ENCODE measurements around the gene MRPL57.
"Not testable (repeated sequence)": the region's sequence is repeated elsewhere in the genome, so short reads cannot be mapped to it uniquely, and the experiment has no call there.

The MRPL57 gene

GRCh38 chr13:21219036-21219381, 42.6 kb downstream of the MRPL57 start:
- no peak for DNase-seq (ENCODE audit: low read depth)
- TF ChIP-seq, protein P1, sequence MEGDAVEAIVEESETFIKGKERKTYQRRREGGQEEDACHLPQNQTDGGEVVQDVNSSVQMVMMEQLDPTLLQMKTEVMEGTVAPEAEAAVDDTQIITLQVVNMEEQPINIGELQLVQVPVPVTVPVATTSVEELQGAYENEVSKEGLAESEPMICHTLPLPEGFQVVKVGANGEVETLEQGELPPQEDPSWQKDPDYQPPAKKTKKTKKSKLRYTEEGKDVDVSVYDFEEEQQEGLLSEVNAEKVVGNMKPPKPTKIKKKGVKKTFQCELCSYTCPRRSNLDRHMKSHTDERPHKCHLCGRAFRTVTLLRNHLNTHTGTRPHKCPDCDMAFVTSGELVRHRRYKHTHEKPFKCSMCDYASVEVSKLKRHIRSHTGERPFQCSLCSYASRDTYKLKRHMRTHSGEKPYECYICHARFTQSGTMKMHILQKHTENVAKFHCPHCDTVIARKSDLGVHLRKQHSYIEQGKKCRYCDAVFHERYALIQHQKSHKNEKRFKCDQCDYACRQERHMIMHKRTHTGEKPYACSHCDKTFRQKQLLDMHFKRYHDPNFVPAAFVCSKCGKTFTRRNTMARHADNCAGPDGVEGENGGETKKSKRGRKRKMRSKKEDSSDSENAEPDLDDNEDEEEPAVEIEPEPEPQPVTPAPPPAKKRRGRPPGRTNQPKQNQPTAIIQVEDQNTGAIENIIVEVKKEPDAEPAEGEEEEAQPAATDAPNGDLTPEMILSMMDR (conservative IDR thresholded peaks at IDR 0.05; ENCODE audit: control insufficient read depth, insufficient read depth, low read depth, low read length): no peak
- H3K4me3 ChIP-seq (ENCODE audit: control insufficient read depth, low read depth, low read length): no peak overlapping the region

- not testable (repeated sequence) for DNase-seq (ENCODE audit: low read depth); H3K4me3 ChIP-seq (ENCODE audit: control insufficient read depth, low read depth, low read length)
These were observed 43.3 kb downstream of the MRPL57 start for GRCh38 chr13:21219716-21220115.

DNA sequence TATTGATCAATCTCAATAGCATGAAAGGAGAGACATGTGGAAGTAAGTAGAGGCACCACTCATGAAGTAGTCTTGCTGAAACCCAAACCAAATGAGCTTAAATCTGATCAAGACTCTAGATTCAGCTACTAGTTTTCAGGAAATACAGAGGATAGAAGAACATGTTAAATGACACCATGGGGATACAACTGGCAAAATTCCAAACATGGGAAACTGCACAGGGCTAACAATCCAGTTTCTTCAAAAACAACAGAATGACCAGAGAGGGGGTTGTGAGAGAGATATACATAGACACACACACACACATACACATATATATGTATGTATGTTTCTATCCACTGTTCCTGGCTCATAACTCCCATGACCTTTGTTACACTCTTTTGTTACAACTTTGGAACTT, 44.8 kb downstream of the MRPL57 start:
- no peak for DNase-seq (ENCODE audit: low read depth)
- TF ChIP-seq, protein P1 (conservative IDR thresholded peaks at IDR 0.05; ENCODE audit: control insufficient read depth, insufficient read depth, low read depth, low read length): no peak
- H3K4me3 ChIP-seq (ENCODE audit: control insufficient read depth, low read depth, low read length): no peak overlapping the region

GRCh38 chr13:21225082-21225481, 48.6 kb downstream of the MRPL57 start:
- TF ChIP-seq, protein P1 (conservative IDR thresholded peaks at IDR 0.05; ENCODE audit: control insufficient read depth, insufficient read depth, low read depth, low read length): no peak
- no peak overlapping the region for H3K4me3 ChIP-seq (ENCODE audit: control insufficient read depth, low read depth, low read length)
- no peak for DNase-seq (ENCODE audit: low read depth)

DNA sequence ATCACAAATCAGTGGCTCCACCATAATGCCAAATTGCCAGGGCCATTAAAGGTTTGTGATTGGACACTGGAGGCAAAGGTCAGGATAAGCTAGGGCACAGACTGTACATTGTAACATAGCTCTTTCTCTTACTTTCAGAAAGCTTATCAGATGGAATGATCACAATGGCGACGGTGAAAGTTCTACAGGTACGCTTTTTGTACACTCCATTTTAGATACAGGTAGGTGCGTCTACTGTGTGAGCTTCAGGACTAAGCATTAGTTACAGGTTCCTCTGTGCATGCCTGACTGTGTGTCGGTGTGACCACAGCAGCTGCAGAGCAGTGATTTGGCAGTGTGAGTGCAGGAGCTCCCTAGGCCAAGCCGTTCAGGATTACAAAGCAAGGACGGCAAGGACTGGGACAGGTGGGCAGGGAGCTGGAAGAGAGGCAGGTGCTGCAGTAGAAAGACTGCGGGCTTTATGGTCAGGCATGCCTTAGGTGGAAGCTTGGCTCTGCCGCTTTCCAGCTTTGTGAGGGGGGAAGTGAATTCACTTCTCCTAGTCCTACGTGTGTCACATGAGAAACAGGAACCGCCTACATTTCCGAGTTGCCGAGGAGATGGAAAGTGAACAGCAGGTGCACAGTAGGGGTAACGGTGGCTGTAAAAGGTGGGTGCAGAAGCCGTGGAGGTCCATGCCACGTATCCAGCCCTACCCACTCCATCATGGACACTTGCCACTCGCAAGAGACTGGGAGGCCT, 49.6 kb downstream of the MRPL57 start:
- TF ChIP-seq, protein P1 (conservative IDR thresholded peaks at IDR 0.05; ENCODE audit: control insufficient read depth, insufficient read depth, low read depth, low read length): no peak
- H3K4me3 ChIP-seq (ENCODE audit: control insufficient read depth, low read depth, low read length): no peak overlapping the region
- no peak for DNase-seq (ENCODE audit: low read depth)

DNA sequence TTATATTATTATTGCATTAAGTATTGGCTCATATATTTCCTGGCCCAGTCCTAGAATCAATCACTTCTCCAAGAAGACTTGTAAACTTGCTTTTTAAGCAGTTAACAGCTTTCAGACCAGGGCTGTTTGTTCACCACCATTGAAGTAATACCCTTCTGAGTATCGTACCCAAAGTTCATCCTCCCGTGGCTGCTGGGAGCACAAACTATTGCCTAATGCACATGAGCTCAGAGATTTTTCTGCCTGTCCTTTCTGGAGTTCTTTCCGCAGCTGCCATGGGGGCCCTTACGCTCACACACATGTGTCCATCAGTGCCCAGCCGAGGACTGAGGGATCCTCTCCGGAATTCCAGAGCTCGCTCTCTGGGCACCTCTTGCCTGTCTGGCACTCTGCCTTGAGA, 51.5 kb downstream of the MRPL57 start:
- no peak overlapping the region for H3K4me3 ChIP-seq (ENCODE audit: control insufficient read depth, low read depth, low read length)
- TF ChIP-seq, protein P1 (conservative IDR thresholded peaks at IDR 0.05; ENCODE audit: control insufficient read depth, insufficient read depth, low read depth, low read length): no peak
- DNase-seq (ENCODE audit: low read depth): no peak

Data from fibroblast of mammary gland (primary cell).